HEK293 (cell line): Measurements from ENCODE around the gene TLX3.

ENCODE experiments used
- CTCF ChIA-PET: fragments of 350-600 bp; formaldehyde crosslinking; extraction: SDS; loops from one replicate; lab custom pipeline; 2021; ENCODE audit warnings: antibody characterized with exemption; lab: Yijun Ruan, JAX
- POLR2A ChIA-PET: fragments of 300-600 bp; formaldehyde crosslinking; extraction: SDS; loops from one replicate; lab custom pipeline; 2020; ENCODE audit warnings: antibody characterized with exemption, inconsistent platforms; lab: Yijun Ruan, JAX
- H3K27ac ChIP-seq: fragments of 200-500 bp; sonication (Bioruptor generic); 2 replicates; pipeline ENCODE4 v1.5.1; 2014; ENCODE audit warnings: low read depth, low read length, control low read depth, inconsistent platforms; ENCODE audit errors: extremely low read depth
- H3K36me3 ChIP-seq, 2 experiments: fragments of 200-500 bp in 1 of 2; sonication (Bioruptor generic) in 1 of 2; 1 replicate in 1 of 2; 2 replicates in 1 of 2; pipeline ENCODE4 v1.5.1; 2014 to 2017; ENCODE audit warnings: inconsistent platforms in 2 of 2, low read length in 2 of 2; ENCODE audit not compliant: control insufficient read depth in 2 of 2, insufficient read depth in 1 of 2
- H3K4me1 ChIP-seq: fragments of 200-500 bp; sonication (Bioruptor generic); 2 replicates; pipeline ENCODE4 v1.5.1; 2014; ENCODE audit warnings: mild to moderate bottlenecking, low read length, inconsistent platforms; ENCODE audit not compliant: control insufficient read depth, insufficient read depth
- H3K4me3 ChIP-seq: 2 replicates; pipeline ENCODE4 v1.5.1; 2011; ENCODE audit warnings: low read depth, mild to moderate bottlenecking, control low read depth, low read length, moderate library complexity
- H3K9me3 ChIP-seq: fragments of 200-500 bp; sonication (Bioruptor generic); 2 replicates; pipeline ENCODE4 v1.5.1; 2014; ENCODE audit warnings: low read depth, low read length, inconsistent platforms; ENCODE audit not compliant: control insufficient read depth, insufficient read depth
- MYNN ChIP-seq: fragments of 450-650 bp; formaldehyde crosslinking; IDR thresholded peaks from 2 replicates; pipeline ENCODE4 v1.5.1; 2016; ENCODE audit warnings: missing biosample characterization, missing genetic modification characterization, borderline replicate concordance
- PRDM1 ChIP-seq: fragments of 450-650 bp; formaldehyde crosslinking; IDR thresholded peaks from 2 replicates; pipeline ENCODE4; 2016; ENCODE audit warnings: missing biosample characterization, missing genetic modification characterization
- ZFP69B ChIP-seq: fragments of 450-650 bp; formaldehyde crosslinking; IDR thresholded peaks from 2 replicates; pipeline ENCODE4 v1.5.1; 2016; ENCODE audit warnings: missing biosample characterization, missing genetic modification characterization
- ZNF114 ChIP-seq: fragments of 450-650 bp; formaldehyde crosslinking; IDR thresholded peaks from 2 replicates; pipeline ENCODE4 v1.5.0; 2017; ENCODE audit warnings: missing biosample characterization, missing genetic modification characterization
- ZNF146 ChIP-seq: fragments of 450-650 bp; formaldehyde crosslinking; IDR thresholded peaks from 2 replicates; pipeline ENCODE4 v1.5.1; 2016; ENCODE audit warnings: missing biosample characterization, missing genetic modification characterization
- ZNF16 ChIP-seq: fragments of 450-650 bp; formaldehyde crosslinking; IDR thresholded peaks from 2 replicates; pipeline ENCODE4 v1.5.1; 2016; ENCODE audit warnings: low read depth, missing biosample characterization, missing genetic modification characterization
- ZNF184 ChIP-seq: fragments of 450-650 bp; IDR thresholded peaks from 2 replicates; pipeline ENCODE4 v1.5.1; 2018; ENCODE audit warnings: missing biosample characterization, mild to moderate bottlenecking, missing genetic modification characterization
- ZNF214 ChIP-seq: fragments of 450-650 bp; formaldehyde crosslinking; IDR thresholded peaks from 2 replicates; pipeline ENCODE4 v1.5.1; 2017; ENCODE audit warnings: missing biosample characterization, mild to moderate bottlenecking, missing genetic modification characterization, borderline replicate concordance
- ZNF221 ChIP-seq: fragments of 450-650 bp; formaldehyde crosslinking; IDR thresholded peaks from 2 replicates; pipeline ENCODE4 v1.5.1; 2017; ENCODE audit warnings: missing biosample characterization, missing genetic modification characterization, borderline replicate concordance
- ZNF266 ChIP-seq: fragments of 450-650 bp; formaldehyde crosslinking; IDR thresholded peaks from 2 replicates; pipeline ENCODE4 v1.5.1; 2016; ENCODE audit warnings: missing biosample characterization, missing genetic modification characterization, low read depth
- ZNF48 ChIP-seq: fragments of 450-650 bp; formaldehyde crosslinking; IDR thresholded peaks from 2 replicates; pipeline ENCODE4 v1.5.1; 2016; ENCODE audit warnings: missing biosample characterization, missing genetic modification characterization
- ZNF501 ChIP-seq: fragments of 450-650 bp; formaldehyde crosslinking; IDR thresholded peaks from 2 replicates; pipeline ENCODE4 v1.5.1; 2016; ENCODE audit warnings: missing biosample characterization, missing genetic modification characterization
- ZNF529 ChIP-seq: fragments of 450-650 bp; formaldehyde crosslinking; IDR thresholded peaks from 2 replicates; pipeline ENCODE4 v1.5.1; 2017; ENCODE audit warnings: missing genetic modification characterization, missing biosample characterization; ENCODE audit not compliant: insufficient replicate concordance
- ZNF596 ChIP-seq: fragments of 450-650 bp; IDR thresholded peaks from 2 replicates; pipeline ENCODE4 v1.5.0; 2018; ENCODE audit warnings: missing biosample characterization, mild to moderate bottlenecking, missing genetic modification characterization, moderate library complexity
- ZNF629 ChIP-seq: fragments of 450-650 bp; formaldehyde crosslinking; IDR thresholded peaks from 2 replicates; pipeline ENCODE4 v1.5.1; 2017; ENCODE audit warnings: missing biosample characterization, missing genetic modification characterization
- ZNF670 ChIP-seq: fragments of 450-650 bp; formaldehyde crosslinking; IDR thresholded peaks from 2 replicates; pipeline ENCODE4 v1.5.1; 2016; ENCODE audit warnings: missing biosample characterization, missing genetic modification characterization, low read depth
- ZNF707 ChIP-seq: fragments of 450-650 bp; formaldehyde crosslinking; IDR thresholded peaks from 2 replicates; pipeline ENCODE4 v1.5.1; 2016; ENCODE audit warnings: missing biosample characterization, missing genetic modification characterization
- ZNF777 ChIP-seq: fragments of 450-650 bp; formaldehyde crosslinking; IDR thresholded peaks from 2 replicates; pipeline ENCODE4 v1.5.1; 2017; ENCODE audit warnings: missing biosample characterization, missing genetic modification characterization, borderline replicate concordance
- ZNF837 ChIP-seq: fragments of 450-650 bp; formaldehyde crosslinking; IDR thresholded peaks from 2 replicates; pipeline ENCODE4 v1.5.1; 2016; ENCODE audit warnings: missing biosample characterization, missing genetic modification characterization
- TF ChIP-seq, protein P1 (sequence below): fragments of 450-650 bp; IDR thresholded peaks from 2 replicates; pipeline ENCODE4 v1.5.1; 2018; ENCODE audit warnings: missing biosample characterization, missing genetic modification characterization
- TF ChIP-seq, protein P2 (sequence below): fragments of 450-650 bp; formaldehyde crosslinking; IDR thresholded peaks from 2 replicates; pipeline ENCODE4 v1.5.1; 2016; ENCODE audit warnings: missing biosample characterization, missing genetic modification characterization
- TF ChIP-seq, protein P3 (sequence below): fragments of 450-650 bp; formaldehyde crosslinking; optimal IDR thresholded peaks from 2 replicates; pipeline ENCODE3; 2016; ENCODE audit warnings: missing biosample characterization, mild to moderate bottlenecking, missing genetic modification characterization
- TF ChIP-seq, protein P4 (sequence below): fragments of 450-650 bp; formaldehyde crosslinking; IDR thresholded peaks from 2 replicates; pipeline ENCODE4 v1.5.1; 2016; ENCODE audit warnings: missing biosample characterization, missing genetic modification characterization

TLX3 gene

DNA sequence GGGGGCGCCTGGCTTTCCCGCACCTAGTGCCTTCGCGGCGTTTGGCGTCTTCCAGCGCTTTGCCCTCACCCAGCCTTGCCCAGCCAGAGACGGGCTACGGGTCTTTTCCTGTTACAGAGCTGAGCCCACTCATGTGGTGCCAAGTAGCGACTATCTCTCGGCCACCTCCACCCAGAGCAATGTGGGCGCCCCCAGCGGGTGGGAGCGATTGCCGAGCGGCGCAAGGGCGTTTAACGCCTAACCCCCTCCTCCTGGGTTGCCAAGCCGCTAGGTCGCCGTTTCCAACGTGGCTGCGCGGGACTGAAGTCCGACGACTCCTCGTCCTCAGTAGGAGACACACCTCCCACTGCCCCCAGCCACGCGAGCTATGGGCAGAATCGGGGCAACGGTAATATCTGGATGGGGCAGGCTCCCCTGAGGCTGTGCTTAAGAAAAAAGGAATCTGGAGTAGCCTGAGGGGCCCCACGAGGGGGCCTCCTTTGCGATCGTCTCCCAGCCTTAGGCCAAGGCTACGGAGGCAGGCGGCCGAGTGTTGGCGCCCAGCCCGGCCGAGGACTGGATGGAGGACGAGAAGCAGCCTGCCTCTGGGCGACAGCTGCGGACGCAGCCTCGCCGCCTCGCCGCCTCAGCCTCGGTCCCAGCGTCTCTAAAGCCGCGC lies 5.8 kb downstream of the TLX3 start (continued):
- TF ChIP-seq PRDM1 (tag by site-specific recombination), result no peak
- TF ChIP-seq ZNF146 (tag by site-specific recombination), result no peak
- no peak for TF ChIP-seq ZNF529 (tag by site-specific recombination)

DNA sequence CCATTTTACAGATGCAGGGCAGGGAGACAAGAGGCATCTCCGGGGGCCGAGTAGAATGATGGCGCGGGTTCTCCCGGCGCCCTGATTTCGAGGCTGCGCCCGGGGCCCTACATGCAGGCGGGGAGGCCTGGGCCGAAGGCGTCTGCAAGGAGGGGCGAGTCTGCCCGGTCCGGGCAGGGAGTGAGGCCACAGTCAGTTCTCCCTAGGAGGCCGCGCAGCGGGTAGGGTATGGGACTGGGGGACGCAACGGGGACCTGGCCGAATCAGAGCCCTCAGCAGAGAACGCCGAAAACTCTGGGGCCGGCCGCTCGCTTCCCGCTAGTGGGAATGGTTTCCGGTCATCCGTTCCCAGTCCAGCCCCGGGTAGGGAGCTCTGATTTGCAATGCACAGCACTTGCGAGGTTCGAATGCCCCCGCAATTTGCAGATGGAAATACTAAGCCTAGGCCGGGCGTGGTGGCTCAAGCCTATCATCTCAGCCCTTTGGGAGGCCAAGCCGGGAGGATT lies 6.4 kb downstream of the TLX3 start:
- TF ChIP-seq, protein P1, sequence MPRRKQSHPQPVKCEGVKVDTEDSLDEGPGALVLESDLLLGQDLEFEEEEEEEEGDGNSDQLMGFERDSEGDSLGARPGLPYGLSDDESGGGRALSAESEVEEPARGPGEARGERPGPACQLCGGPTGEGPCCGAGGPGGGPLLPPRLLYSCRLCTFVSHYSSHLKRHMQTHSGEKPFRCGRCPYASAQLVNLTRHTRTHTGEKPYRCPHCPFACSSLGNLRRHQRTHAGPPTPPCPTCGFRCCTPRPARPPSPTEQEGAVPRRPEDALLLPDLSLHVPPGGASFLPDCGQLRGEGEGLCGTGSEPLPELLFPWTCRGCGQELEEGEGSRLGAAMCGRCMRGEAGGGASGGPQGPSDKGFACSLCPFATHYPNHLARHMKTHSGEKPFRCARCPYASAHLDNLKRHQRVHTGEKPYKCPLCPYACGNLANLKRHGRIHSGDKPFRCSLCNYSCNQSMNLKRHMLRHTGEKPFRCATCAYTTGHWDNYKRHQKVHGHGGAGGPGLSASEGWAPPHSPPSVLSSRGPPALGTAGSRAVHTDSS (tag by site-specific recombination), result no peak
- TF ChIP-seq ZNF221 (tag by site-specific recombination), result no peak
- no peak for TF ChIP-seq ZNF670 (tag by site-specific recombination)
- TF ChIP-seq ZNF48 (tag by site-specific recombination), result no peak
- TF ChIP-seq ZNF777 (tag by site-specific recombination), result no peak
- no peak for TF ChIP-seq ZNF214
- TF ChIP-seq ZNF837 (tag by site-specific recombination), result no peak
- no peak for TF ChIP-seq MYNN (tag by site-specific recombination)
- no peak for TF ChIP-seq ZFP69B (tag by site-specific recombination)
- no peak for TF ChIP-seq ZNF266 (tag by site-specific recombination)
- no peak for TF ChIP-seq ZNF707 (tag by site-specific recombination)
- no peak for TF ChIP-seq ZNF629
- no peak for TF ChIP-seq ZNF184 (tag by site-specific recombination)
- TF ChIP-seq ZNF114 (tag by site-specific recombination), result no peak
- TF ChIP-seq ZNF501 (tag by site-specific recombination), result no peak
- TF ChIP-seq, protein P2, sequence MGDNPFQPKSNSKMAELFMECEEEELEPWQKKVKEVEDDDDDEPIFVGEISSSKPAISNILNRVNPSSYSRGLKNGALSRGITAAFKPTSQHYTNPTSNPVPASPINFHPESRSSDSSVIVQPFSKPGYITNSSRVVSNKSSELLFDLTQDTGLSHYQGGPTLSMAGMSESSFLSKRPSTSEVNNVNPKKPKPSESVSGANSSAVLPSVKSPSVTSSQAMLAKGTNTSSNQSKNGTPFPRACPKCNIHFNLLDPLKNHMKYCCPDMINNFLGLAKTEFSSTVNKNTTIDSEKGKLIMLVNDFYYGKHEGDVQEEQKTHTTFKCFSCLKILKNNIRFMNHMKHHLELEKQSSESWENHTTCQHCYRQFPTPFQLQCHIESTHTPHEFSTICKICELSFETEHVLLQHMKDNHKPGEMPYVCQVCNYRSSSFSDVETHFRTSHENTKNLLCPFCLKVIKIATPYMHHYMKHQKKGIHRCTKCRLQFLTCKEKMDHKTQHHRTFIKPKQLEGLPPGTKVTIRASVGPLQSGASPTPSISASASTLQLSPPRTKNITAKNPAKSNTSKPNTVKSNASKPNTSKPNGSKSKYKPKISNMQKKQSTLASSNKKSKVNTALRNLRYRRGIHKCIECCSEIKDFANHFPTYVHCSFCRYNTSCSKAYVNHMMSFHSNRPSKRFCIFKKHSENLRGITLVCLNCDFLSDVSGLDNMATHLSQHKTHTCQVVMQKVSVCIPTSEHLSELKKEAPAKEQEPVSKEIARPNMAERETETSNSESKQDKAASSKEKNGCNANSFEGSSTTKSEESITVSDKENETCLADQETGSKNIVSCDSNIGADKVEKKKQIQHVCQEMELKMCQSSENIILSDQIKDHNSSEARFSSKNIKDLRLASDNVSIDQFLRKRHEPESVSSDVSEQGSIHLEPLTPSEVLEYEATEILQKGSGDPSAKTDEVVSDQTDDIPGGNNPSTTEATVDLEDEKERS (tag by site-specific recombination), result no peak
- TF ChIP-seq, protein P3, sequence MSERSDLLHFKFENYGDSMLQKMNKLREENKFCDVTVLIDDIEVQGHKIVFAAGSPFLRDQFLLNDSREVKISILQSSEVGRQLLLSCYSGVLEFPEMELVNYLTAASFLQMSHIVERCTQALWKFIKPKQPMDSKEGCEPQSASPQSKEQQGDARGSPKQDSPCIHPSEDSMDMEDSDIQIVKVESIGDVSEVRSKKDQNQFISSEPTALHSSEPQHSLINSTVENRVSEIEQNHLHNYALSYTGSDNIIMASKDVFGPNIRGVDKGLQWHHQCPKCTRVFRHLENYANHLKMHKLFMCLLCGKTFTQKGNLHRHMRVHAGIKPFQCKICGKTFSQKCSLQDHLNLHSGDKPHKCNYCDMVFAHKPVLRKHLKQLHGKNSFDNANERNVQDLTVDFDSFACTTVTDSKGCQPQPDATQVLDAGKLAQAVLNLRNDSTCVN, result no peak
- no peak for TF ChIP-seq ZNF16 (tag by site-specific recombination)
- TF ChIP-seq, protein P4, sequence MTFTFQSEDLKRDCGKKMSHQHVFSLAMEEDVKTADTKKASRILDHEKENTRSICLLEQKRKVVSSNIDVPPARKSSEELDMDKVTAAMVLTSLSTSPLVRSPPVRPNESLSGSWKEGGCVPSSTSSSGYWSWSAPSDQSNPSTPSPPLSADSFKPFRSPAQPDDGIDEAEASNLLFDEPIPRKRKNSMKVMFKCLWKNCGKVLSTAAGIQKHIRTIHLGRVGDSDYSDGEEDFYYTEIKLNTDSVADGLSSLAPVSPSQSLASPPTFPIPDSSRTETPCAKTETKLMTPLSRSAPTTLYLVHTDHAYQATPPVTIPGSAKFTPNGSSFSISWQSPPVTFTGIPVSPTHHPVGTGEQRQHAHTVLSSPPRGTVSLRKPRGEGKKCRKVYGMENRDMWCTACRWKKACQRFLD, result no peak
- TF ChIP-seq ZNF596 (tag by site-specific recombination), result no peak
- no peak overlapping the region for H3K4me3 ChIP-seq
- peaks cover 3 to 9% of the 10 kb centered on the region in 2 experiments; a peak in 2 of 3 replicates for H3K36me3 ChIP-seq
- H3K9me3 ChIP-seq, result no peaks in the 10 kb centered on the region
- no peak overlapping the region for H3K27ac ChIP-seq
- H3K4me1 ChIP-seq, result no peaks in the 10 kb centered on the region
- ChIA-PET POLR2A (no interaction called here), CTCF (interaction anchor here (0.6 kb wide), 1 partner anchor 253 kb away, joined by 5 read pairs; no protein-coding TSS in a partner anchor)
